Measurements from ENCODE around the gene DCAF11. TPM values are rescaled to one million over a fixed set of nuclear protein-coding genes. Genes with fewer than 3 reads are reported as not detected.

Gene DCAF11
- total and polyA plus RNA-seq, 2 of the 8 experiments (the other 6 are each of a cell fraction or from before 2014, with no cell fraction given), result 60.4 to 63.6 TPM

- TF ChIP-seq CHD7 (IDR thresholded peaks at IDR 0.05; ENCODE audit: insufficient replicate concordance, low read length) (no peak), TCF12 (IDR thresholded peaks at IDR 0.05; ENCODE audit: low read depth, low read length) (no peak), SIN3A (conservative IDR thresholded peaks at IDR 0.05 in 1 of 2, IDR thresholded peaks at IDR 0.05 in 1 of 2; ENCODE audit: low read depth in 1 of 2, low read length in 2 of 2) (no peak), CHD1 (IDR thresholded peaks at IDR 0.05; ENCODE audit: low read depth, low read length) (no peak), EZH2 (IDR thresholded peaks at IDR 0.05; ENCODE audit: low read depth, low read length, severe bottlenecking) (no peak), JUND (IDR thresholded peaks at IDR 0.05; ENCODE audit: low read length) (no peak)
- TF ChIP-seq, protein P1, sequence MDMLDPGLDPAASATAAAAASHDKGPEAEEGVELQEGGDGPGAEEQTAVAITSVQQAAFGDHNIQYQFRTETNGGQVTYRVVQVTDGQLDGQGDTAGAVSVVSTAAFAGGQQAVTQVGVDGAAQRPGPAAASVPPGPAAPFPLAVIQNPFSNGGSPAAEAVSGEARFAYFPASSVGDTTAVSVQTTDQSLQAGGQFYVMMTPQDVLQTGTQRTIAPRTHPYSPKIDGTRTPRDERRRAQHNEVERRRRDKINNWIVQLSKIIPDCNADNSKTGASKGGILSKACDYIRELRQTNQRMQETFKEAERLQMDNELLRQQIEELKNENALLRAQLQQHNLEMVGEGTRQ (IDR thresholded peaks at IDR 0.05; ENCODE audit: low read length), result no peak
These were observed 27.6 kb upstream of the DCAF11 start (continued) for GRCh38 chr14:24087004-24087403.

All from H1 (cell line).